Spleen (tissue), 11 donors: ENCODE results near the gene RTN3. TPM values are rescaled to one million over a fixed set of nuclear protein-coding genes. Genes with fewer than 3 reads are reported as not detected.

Experiments used
- DNase-seq: peaks from one replicate; pipeline ENCODE4 v3.0.0-alpha.2; 2020
- H3K27ac ChIP-seq, 8 donors: fragments of 200-600 bp; sonication (generic) in 7 of 8; 1 replicate in 4 of 8; 2 replicates in 4 of 8; pipeline versions ENCODE4 v1.5.0 to v1.8.0; 2016 to 2021; ENCODE audit warnings: inconsistent platforms in 4 of 8, mild to moderate bottlenecking in 4 of 8, moderate library complexity in 1 of 8
- H3K27me3 ChIP-seq, 7 donors: fragments of 200-600 bp; sonication (generic) in 6 of 7; replicated peaks in 1 of 7; 1 replicate in 4 of 7; 2 replicates in 3 of 7; pipeline versions ENCODE4 v1.5.0 to v1.8.0; 2016 to 2021; ENCODE audit warnings: inconsistent platforms in 3 of 7, mild to moderate bottlenecking in 1 of 7
- H3K36me3 ChIP-seq, 6 donors: fragments of 200-600 bp; sonication (generic) in 5 of 6; 1 replicate in 4 of 6; 2 replicates in 2 of 6; pipeline versions ENCODE4 v1.5.0 to v1.8.0; 2016 to 2021; ENCODE audit warnings: inconsistent platforms in 2 of 6
- H3K4me1 ChIP-seq, 6 donors: fragments of 200-600 bp; sonication (generic) in 5 of 6; 1 replicate in 3 of 6; 2 replicates in 3 of 6; pipeline versions ENCODE4 v1.5.0 to v1.8.0; 2016 to 2021; ENCODE audit warnings: inconsistent platforms in 3 of 6
- H3K4me3 ChIP-seq, 8 donors: fragments of 200-600 bp; sonication (generic) in 7 of 8; 1 replicate in 4 of 8; 2 replicates in 4 of 8; pipeline versions ENCODE4 v1.5.0 to v1.8.0; 2016 to 2021; ENCODE audit warnings: inconsistent platforms in 4 of 8, mild to moderate bottlenecking in 4 of 8, moderate library complexity in 2 of 8
- H3K9me3 ChIP-seq, 8 donors: fragments of 200-600 bp; sonication (generic) in 7 of 8; 1 replicate in 4 of 8; 2 replicates in 4 of 8; pipeline versions ENCODE4 v1.5.0 to v1.8.0; 2016 to 2021; ENCODE audit warnings: inconsistent platforms in 4 of 8
- CTCF ChIP-seq, 11 experiments: fragments of 200-600 bp in 7 of 11; fragments of 450-650 bp in 4 of 11; sonication (generic) in 4 of 11; IDR thresholded peaks in 8 of 11; conservative IDR thresholded peaks in 3 of 11; 1 replicate in 7 of 11; 2 replicates in 4 of 11; pipeline versions ENCODE4 v1.4.0 to v1.8.0; 2016 to 2021; ENCODE audit warnings: antibody characterized with exemption in 11 of 11, inconsistent platforms in 4 of 11, mild to moderate bottlenecking in 1 of 11
- POLR2A ChIP-seq, 3 donors: fragments of 450-650 bp; IDR thresholded peaks; one replicate each; pipeline ENCODE4 v1.5.1; 2017; ENCODE audit warnings: antibody characterized with exemption in 3 of 3, mild to moderate bottlenecking in 1 of 3
- POLR2AphosphoS5 ChIP-seq, 3 donors: sonication (generic); formaldehyde crosslinking; IDR thresholded peaks; one replicate each; pipeline ENCODE4 v1.5.1; 2017; ENCODE audit warnings: antibody characterized with exemption in 3 of 3
- WGBS, 5 donors: extraction: QIAGEN DNeasy Blood & Tissue Kit in 3 of 5; methylation state at CpG; one replicate each; pipeline versions ENCODE4 v1.1.5 to v1.1.7; 2013 to 2018; 5-methylcytosine and 5-hydroxymethylcytosine counted together
- intact Hi-C: fragments of 100-400 bp; cut with DNase I; formaldehyde crosslinking; loops from one replicate; pipeline ENCODE4 v1.15.0; 2023; ENCODE audit warnings: low total_unique reads
- polyA plus RNA-seq, 3 donors: library from polyadenylated mRNA; stranded (reverse); fragments of 200-250 nt; gene quantifications; one replicate each; pipeline ENCODE4 v1.2.1, GENCODE V29; 2013
- total RNA-seq, 7 donors: library from RNA; depleted of rRNA in 3 of 7; stranded (reverse); fragments of >200 nt in 3 of 7; fragmentation: NEBNext Ultra II Directional in 4 of 7; extraction: Animal tissue kit (Norgen Biotek cat#: 25700) in 4 of 7; gene quantifications; one replicate each; pipeline versions ENCODE4 v1.1.0 to v1.2.1, GENCODE V29; 2016 to 2021
- donor health status: healthy with polysubstance abuse.
- donor health status: DM: no; HTN: no; CAD: no; lungs with moderate emphysema.
- donor health status: DM: no; HTN: no; CAD: no.
- donor health status: Bipolar disorder and iron deficiency.
- donor health status: healthy.
- donor health status: DM: no; HTN: no; CAD: no.
- donor health status: DM: yes; HTN: yes; CAD: no.

The RTN3 gene
- total and polyA plus RNA-seq, 10 donors = 17.6 to 166 (median 76.2) TPM

DNA sequence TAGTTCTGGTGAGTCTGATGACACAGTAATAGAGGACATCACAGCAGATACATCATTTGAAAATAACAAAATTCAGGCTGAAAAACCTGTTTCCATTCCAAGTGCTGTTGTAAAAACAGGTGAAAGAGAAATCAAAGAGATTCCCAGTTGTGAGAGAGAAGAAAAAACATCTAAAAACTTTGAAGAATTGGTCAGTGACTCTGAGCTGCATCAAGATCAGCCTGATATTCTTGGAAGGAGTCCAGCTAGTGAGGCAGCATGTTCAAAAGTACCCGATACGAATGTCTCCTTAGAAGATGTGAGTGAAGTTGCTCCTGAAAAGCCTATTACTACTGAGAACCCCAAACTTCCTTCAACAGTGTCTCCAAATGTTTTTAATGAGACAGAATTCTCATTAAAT lies 38.7 kb downstream of the RTN3 start:
- Histone ChIP-seq H3K27ac (no peak overlapping the region), H3K4me1 (peaks cover 0 to 3% (median 0%) of the 10 kb centered on the region in 6 donors), H3K4me3 (no peak overlapping the region), H3K36me3 (peaks cover 0 to 19% (median 0%) of the 10 kb centered on the region in 6 donors), H3K27me3 (no peaks in the 10 kb centered on the region), H3K9me3 (no peaks in the 10 kb centered on the region)
- intact Hi-C loops = no loop called here
- TF ChIP-seq CTCF (IDR thresholded peaks at IDR 0.05 in 8 of 11, conservative IDR thresholded peaks at IDR 0.05 in 3 of 11) = no peak
- TF ChIP-seq POLR2AphosphoS5 (IDR thresholded peaks at IDR 0.05) = no peak
- TF ChIP-seq POLR2A (IDR thresholded peaks at IDR 0.05) = no peak
- no peak for DNase-seq
- 86 to 98% (median 93%) methylated on average over 2 of the region's 2 CpGs for WGBS, 5 donors

DNA sequence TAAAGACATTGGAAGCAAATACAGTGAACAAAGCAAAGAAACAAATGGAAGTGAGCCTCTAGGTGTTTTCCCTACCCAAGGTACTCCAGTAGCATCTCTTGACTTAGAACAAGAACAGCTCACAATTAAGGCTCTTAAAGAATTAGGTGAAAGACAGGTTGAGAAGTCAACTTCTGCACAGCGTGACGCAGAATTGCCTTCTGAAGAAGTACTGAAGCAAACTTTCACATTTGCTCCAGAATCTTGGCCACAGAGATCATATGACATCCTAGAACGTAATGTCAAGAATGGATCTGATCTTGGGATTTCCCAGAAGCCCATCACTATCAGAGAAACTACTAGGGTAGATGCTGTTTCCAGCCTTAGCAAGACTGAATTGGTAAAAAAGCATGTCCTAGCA lies 39.3 kb downstream of the RTN3 start:
- H3K27ac ChIP-seq = no peak overlapping the region
- peaks cover 0 to 6% (median 0%) of the 10 kb centered on the region in 6 donors for H3K4me1 ChIP-seq
- peaks cover 0 to 15% (median 0%) of the 10 kb centered on the region in 6 donors for H3K36me3 ChIP-seq
- TF ChIP-seq POLR2AphosphoS5 (IDR thresholded peaks at IDR 0.05) (no peak), CTCF (IDR thresholded peaks at IDR 0.05 in 8 of 11, conservative IDR thresholded peaks at IDR 0.05 in 3 of 11) (no peak), POLR2A (IDR thresholded peaks at IDR 0.05) (no peak)
- 84 to 100% (median 93%) methylated on average over 3 of the region's 3 CpGs for WGBS, 5 donors
- DNase-seq = no peak
- no peak overlapping the region for H3K4me3 ChIP-seq
- H3K9me3 ChIP-seq = no peaks in the 10 kb centered on the region
- H3K27me3 ChIP-seq = no peaks in the 10 kb centered on the region
- intact Hi-C loops = no loop called here

GRCh38 chr11:63729326-63729725 lies 48.0 kb downstream of the RTN3 start:
- no peak for TF ChIP-seq CTCF (IDR thresholded peaks at IDR 0.05 in 8 of 11, conservative IDR thresholded peaks at IDR 0.05 in 3 of 11)
- TF ChIP-seq POLR2A (IDR thresholded peaks at IDR 0.05) = no peak
- no peak for TF ChIP-seq POLR2AphosphoS5 (IDR thresholded peaks at IDR 0.05)
- Histone ChIP-seq H3K27me3 (no peaks in the 10 kb centered on the region), H3K4me3 (no peak overlapping the region), H3K9me3 (no peaks in the 10 kb centered on the region), H3K27ac (no peak overlapping the region), H3K4me1 (peaks cover 0 to 8% (median 0%) of the 10 kb centered on the region in 6 donors), H3K36me3 (no peaks in the 10 kb centered on the region)
- 86 to 98% (median 88%) methylated on average over 3 of the region's 3 CpGs for WGBS, 5 donors
- intact Hi-C loops = no loop called here
- no peak for DNase-seq

DNA sequence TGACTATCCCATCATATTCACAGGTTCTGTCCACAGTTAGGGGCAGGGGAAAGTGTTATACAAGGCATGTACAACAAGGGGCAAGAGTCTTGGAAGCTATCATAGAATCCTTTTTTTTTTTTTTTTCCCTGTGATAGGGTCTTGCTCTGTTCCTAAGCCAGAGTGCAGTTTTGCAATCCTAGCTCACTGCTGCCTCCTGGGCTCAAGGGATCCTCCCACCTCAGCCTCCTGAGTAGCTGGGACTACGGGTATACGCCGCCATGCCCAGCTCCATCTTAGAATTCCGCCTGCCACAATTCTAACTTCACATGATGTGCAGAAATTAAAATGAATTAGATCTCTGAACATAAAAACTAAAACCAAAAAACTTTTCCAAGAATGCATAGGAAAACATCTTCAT lies 55.6 kb downstream of the RTN3 start:
- Histone ChIP-seq H3K27ac (no peak overlapping the region), H3K36me3 (no peaks in the 10 kb centered on the region), H3K9me3 (no peaks in the 10 kb centered on the region), H3K4me3 (no peak overlapping the region), H3K4me1 (peaks cover 0 to 17% (median 7%) of the 10 kb centered on the region in 6 donors), H3K27me3 (no peaks in the 10 kb centered on the region)
- intact Hi-C loops = loop anchor here (5.0 to 10.0 kb wide), 2 partner anchors 260 to 702 kb away; no protein-coding TSS in a partner anchor
- no peak for DNase-seq
- TF ChIP-seq POLR2A (IDR thresholded peaks at IDR 0.05) (no peak), POLR2AphosphoS5 (IDR thresholded peaks at IDR 0.05) (no peak), CTCF (IDR thresholded peaks at IDR 0.05 in 8 of 11, conservative IDR thresholded peaks at IDR 0.05 in 3 of 11) (no peak)
- WGBS, 5 donors = 96 to 98% (median 97%) methylated on average over 4 of the region's 4 CpGs
